ENCODE data around the gene LRP1B.

LRP1B gene

GRCh38 chr2:141063406-141063805 is 1067.4 kb downstream of the LRP1B start:
- Histone ChIP-seq H3K27me3 (no peaks in the 10 kb centered on the region), H3K4me3 (ENCODE audit: low read depth in 1 of 2, low read length in 1 of 2) (no peak overlapping the region), H3K4me1 (ENCODE audit: control insufficient read depth in 1 of 2, insufficient read depth in 1 of 2, low read depth in 1 of 2, low read length in 1 of 2) (no peaks in the 10 kb centered on the region), H3K9me3 (no peaks in the 10 kb centered on the region), H3K36me3 (no peaks in the 10 kb centered on the region), H3K27ac (no peak overlapping the region)
- TF ChIP-seq, protein P1, sequence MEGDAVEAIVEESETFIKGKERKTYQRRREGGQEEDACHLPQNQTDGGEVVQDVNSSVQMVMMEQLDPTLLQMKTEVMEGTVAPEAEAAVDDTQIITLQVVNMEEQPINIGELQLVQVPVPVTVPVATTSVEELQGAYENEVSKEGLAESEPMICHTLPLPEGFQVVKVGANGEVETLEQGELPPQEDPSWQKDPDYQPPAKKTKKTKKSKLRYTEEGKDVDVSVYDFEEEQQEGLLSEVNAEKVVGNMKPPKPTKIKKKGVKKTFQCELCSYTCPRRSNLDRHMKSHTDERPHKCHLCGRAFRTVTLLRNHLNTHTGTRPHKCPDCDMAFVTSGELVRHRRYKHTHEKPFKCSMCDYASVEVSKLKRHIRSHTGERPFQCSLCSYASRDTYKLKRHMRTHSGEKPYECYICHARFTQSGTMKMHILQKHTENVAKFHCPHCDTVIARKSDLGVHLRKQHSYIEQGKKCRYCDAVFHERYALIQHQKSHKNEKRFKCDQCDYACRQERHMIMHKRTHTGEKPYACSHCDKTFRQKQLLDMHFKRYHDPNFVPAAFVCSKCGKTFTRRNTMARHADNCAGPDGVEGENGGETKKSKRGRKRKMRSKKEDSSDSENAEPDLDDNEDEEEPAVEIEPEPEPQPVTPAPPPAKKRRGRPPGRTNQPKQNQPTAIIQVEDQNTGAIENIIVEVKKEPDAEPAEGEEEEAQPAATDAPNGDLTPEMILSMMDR (IDR thresholded peaks at IDR 0.05), result no peak

GRCh38 chr2:141062443-141062842 is 1068.4 kb downstream of the LRP1B start:
- H3K27ac ChIP-seq, result no peak overlapping the region
- TF ChIP-seq, protein P1 (IDR thresholded peaks at IDR 0.05), result no peak

GRCh38 chr2:141062031-141062430 is 1068.8 kb downstream of the LRP1B start:
- TF ChIP-seq, protein P1 (IDR thresholded peaks at IDR 0.05), result no peak
- no peaks in the 10 kb centered on the region for H3K36me3 ChIP-seq
- H3K27me3 ChIP-seq, result no peaks in the 10 kb centered on the region
- no peak overlapping the region for H3K27ac ChIP-seq
- no peaks in the 10 kb centered on the region for H3K9me3 ChIP-seq
- no peaks in the 10 kb centered on the region for H3K4me1 ChIP-seq (ENCODE audit: control insufficient read depth in 1 of 2, insufficient read depth in 1 of 2, low read depth in 1 of 2, low read length in 1 of 2)
- no peak overlapping the region for H3K4me3 ChIP-seq (ENCODE audit: low read depth in 1 of 2, low read length in 1 of 2)

More at GRCh38 chr2:141062443-141062842, 1068.4 kb downstream of the LRP1B start:
- Histone ChIP-seq H3K27me3 (no peaks in the 10 kb centered on the region), H3K9me3 (no peaks in the 10 kb centered on the region), H3K4me1 (ENCODE audit: control insufficient read depth in 1 of 2, insufficient read depth in 1 of 2, low read depth in 1 of 2, low read length in 1 of 2) (no peaks in the 10 kb centered on the region), H3K4me3 (ENCODE audit: low read depth in 1 of 2, low read length in 1 of 2) (no peak overlapping the region), H3K36me3 (no peaks in the 10 kb centered on the region)

DNA sequence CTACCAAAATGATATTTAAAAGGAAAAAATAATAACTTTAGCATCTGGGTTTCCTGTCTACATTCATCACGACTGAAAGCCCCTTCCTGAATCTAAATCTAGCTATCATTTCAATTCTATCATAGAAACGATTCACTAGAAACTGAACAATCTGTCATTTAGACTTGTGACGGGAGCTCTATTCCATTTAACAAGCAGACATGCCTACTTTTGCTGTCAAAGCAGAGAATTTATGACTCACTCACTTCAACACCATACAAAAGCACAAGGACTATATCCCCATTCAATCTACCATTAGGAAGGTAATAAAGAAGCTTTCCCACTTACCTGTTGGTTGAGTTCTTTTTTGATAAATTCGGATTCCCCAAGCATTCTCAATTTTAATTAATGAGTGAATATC is 1072.3 kb downstream of the LRP1B start:
- TF ChIP-seq, protein P1 (IDR thresholded peaks at IDR 0.05), result no peak
- Histone ChIP-seq H3K4me1 (ENCODE audit: control insufficient read depth in 1 of 2, insufficient read depth in 1 of 2, low read depth in 1 of 2, low read length in 1 of 2) (no peaks in the 10 kb centered on the region), H3K36me3 (no peaks in the 10 kb centered on the region), H3K9me3 (no peaks in the 10 kb centered on the region), H3K27ac (no peak overlapping the region), H3K4me3 (ENCODE audit: low read depth in 1 of 2, low read length in 1 of 2) (no peak overlapping the region), H3K27me3 (no peaks in the 10 kb centered on the region)

- Histone ChIP-seq H3K27me3 (no peaks in the 10 kb centered on the region), H3K36me3 (no peaks in the 10 kb centered on the region), H3K4me1 (ENCODE audit: control insufficient read depth in 1 of 2, insufficient read depth in 1 of 2, low read depth in 1 of 2, low read length in 1 of 2) (no peaks in the 10 kb centered on the region), H3K9me3 (no peaks in the 10 kb centered on the region), H3K4me3 (ENCODE audit: low read depth in 1 of 2, low read length in 1 of 2) (no peak overlapping the region), H3K27ac (no peak overlapping the region)
- TF ChIP-seq, protein P1 (IDR thresholded peaks at IDR 0.05), result no peak
These were observed 1075.3 kb downstream of the LRP1B start for GRCh38 chr2:141055531-141055930.

DNA sequence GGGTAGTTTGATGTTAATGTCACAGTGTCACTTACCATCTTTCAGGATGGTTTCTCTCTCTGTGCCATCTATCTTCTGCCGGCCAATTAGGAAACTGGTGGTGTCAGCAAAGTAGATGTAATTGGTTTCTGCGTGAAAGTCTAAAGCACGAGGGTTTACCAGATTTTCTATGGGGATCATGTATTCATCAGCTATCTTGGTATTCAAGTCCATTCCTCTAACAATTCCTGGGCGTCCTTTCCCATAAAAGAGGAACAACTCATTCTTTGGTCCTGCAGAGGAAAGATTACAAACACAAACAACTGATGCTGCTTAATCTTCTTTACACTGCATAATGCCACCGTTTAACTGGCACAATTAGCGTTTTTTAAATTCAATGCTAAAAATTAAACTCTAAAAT is 1081.9 kb downstream of the LRP1B start:
- Histone ChIP-seq H3K27ac (no peak overlapping the region), H3K4me1 (ENCODE audit: control insufficient read depth in 1 of 2, insufficient read depth in 1 of 2, low read depth in 1 of 2, low read length in 1 of 2) (no peaks in the 10 kb centered on the region), H3K36me3 (no peaks in the 10 kb centered on the region), H3K4me3 (ENCODE audit: low read depth in 1 of 2, low read length in 1 of 2) (no peak overlapping the region), H3K9me3 (no peaks in the 10 kb centered on the region), H3K27me3 (no peaks in the 10 kb centered on the region)
- TF ChIP-seq, protein P1 (IDR thresholded peaks at IDR 0.05), result no peak

All from neutrophil (primary cell).